Measurements from ENCODE around the gene SLC15A3. TPM values are rescaled to one million over a fixed set of nuclear protein-coding genes. Genes with fewer than 3 reads are reported as not detected.

Gene SLC15A3
- polyA plus RNA-seq, 2 donors, result 6.5 to 9.7 TPM

DNA sequence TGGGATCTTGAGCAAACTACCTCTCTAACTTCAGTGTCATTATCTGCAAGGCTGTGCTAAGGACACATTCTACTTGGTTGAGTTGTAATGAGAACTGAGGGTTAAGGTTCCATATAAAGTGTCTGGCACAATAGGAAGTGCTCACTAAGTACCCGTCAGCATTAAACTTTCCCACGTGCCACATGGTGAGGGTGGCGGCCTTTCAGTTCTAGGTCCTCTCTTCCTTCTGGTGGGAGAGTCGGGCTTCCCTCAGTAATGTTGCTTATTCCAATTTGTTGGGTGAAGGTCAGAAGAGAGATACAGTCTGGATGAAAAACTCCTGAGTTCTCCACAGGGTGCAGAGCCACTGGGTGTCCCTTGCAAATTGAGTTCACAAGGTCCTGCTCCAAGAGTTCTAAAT is 14.9 kb upstream of the SLC15A3 start:
- no peaks in the 10 kb centered on the region for H3K4me1 ChIP-seq (ENCODE audit: control insufficient read depth in 2 of 2, insufficient read depth in 2 of 2, low read length in 1 of 2)
- no peak overlapping the region for H3K27ac ChIP-seq (ENCODE audit: low read depth in 2 of 2, low read length in 1 of 2)
- H3K4me3 ChIP-seq (ENCODE audit: low read depth in 1 of 2, low read length in 2 of 2), result no peak overlapping the region
- H3K27me3 ChIP-seq (ENCODE audit: control insufficient read depth in 1 of 2, insufficient read depth in 2 of 2, low read length in 2 of 2), result no peaks in the 10 kb centered on the region
- 82% methylated on average over 4 of the region's 4 CpGs for WGBS, 2 donors
- no peaks in the 10 kb centered on the region for H3K9me3 ChIP-seq (ENCODE audit: control insufficient read depth in 2 of 2, insufficient read depth in 1 of 2, low read depth in 1 of 2, low read length in 1 of 2)
- no peaks in the 10 kb centered on the region for H3K36me3 ChIP-seq (ENCODE audit: control insufficient read depth in 2 of 2, insufficient read depth in 2 of 2, low read length in 1 of 2)

DNA sequence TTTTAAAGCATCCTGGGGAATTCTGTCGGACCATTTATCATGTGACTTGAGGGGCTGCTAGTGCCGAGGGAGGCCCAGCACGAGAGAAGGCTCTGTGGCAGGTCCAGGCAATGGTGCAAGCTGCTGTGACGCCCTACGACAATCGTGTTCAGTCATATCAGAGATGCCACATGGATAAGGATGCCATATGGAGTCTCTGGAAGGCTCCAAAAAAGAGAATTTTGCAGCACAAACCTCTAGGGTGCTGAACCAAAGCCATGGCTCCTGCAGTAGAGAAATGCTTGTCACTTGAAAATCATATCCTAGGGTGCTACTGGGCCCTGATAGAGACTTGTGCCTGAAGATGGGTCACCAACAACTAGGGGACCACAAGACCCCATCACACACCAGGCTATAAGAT is 12.8 kb upstream of the SLC15A3 start:
- H3K9me3 ChIP-seq (ENCODE audit: control insufficient read depth in 2 of 2, insufficient read depth in 1 of 2, low read depth in 1 of 2, low read length in 1 of 2), result no peaks in the 10 kb centered on the region
- 79 to 84% methylated on average over 6 of the region's 6 CpGs for WGBS, 2 donors
- H3K4me1 ChIP-seq (ENCODE audit: control insufficient read depth in 2 of 2, insufficient read depth in 2 of 2, low read length in 1 of 2), result no peaks in the 10 kb centered on the region
- H3K36me3 ChIP-seq (ENCODE audit: control insufficient read depth in 2 of 2, insufficient read depth in 2 of 2, low read length in 1 of 2), result no peaks in the 10 kb centered on the region
- no peak overlapping the region for H3K4me3 ChIP-seq (ENCODE audit: low read depth in 1 of 2, low read length in 2 of 2)
- no peaks in the 10 kb centered on the region for H3K27me3 ChIP-seq (ENCODE audit: control insufficient read depth in 1 of 2, insufficient read depth in 2 of 2, low read length in 2 of 2)
- H3K27ac ChIP-seq (ENCODE audit: low read depth in 2 of 2, low read length in 1 of 2), result no peak overlapping the region

DNA sequence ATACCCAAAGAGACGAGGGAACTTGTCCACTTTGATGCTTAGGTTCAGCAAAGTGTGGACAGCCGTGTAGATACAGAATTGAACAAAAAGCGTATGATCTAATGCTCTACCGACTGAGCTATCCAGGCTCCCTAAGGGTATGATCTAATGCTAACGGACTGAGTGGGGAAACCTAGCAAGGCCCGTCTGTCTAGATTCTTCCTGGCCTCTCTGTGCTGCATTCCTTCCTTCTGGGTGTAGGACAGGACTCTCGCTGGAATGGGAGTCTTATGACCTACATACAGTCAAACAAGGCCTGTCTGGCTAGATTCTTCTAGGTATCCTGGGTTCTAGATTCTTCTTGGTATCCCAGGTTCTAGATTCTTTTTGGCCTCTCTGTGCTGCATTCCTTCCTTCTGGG is 8.4 kb upstream of the SLC15A3 start:
- Histone ChIP-seq H3K9me3 (ENCODE audit: control insufficient read depth in 2 of 2, insufficient read depth in 1 of 2, low read depth in 1 of 2, low read length in 1 of 2) (no peaks in the 10 kb centered on the region), H3K4me1 (ENCODE audit: control insufficient read depth in 2 of 2, insufficient read depth in 2 of 2, low read length in 1 of 2) (peaks cover 0 to 2% of the 10 kb centered on the region in 2 donors), H3K27me3 (ENCODE audit: control insufficient read depth in 1 of 2, insufficient read depth in 2 of 2, low read length in 2 of 2) (no peaks in the 10 kb centered on the region), H3K36me3 (ENCODE audit: control insufficient read depth in 2 of 2, insufficient read depth in 2 of 2, low read length in 1 of 2) (no peaks in the 10 kb centered on the region), H3K27ac (ENCODE audit: low read depth in 2 of 2, low read length in 1 of 2) (no peak overlapping the region), H3K4me3 (ENCODE audit: low read depth in 1 of 2, low read length in 2 of 2) (no peak overlapping the region)
- WGBS, 2 donors, result 87 to 90% methylated on average over 7 of the region's 7 CpGs

DNA sequence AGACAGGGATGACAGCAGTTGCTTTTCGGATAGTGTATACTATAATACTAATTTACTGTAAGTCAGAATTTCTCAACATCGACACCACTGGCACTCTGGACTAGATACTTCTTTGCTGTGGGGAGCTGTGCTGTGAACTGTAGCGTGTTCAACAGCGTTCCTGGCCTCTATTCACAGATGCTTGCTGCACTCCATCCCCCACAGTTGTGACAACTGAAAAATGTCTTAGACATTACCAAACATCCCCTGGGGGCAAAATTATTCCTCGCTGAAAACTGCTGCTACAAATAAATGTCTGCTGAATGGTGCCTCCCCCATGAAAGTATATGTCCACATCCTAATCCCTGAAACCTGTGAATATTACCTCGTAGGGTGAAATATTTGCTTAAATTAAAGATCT is 7.5 kb upstream of the SLC15A3 start:
- no peaks in the 10 kb centered on the region for H3K36me3 ChIP-seq (ENCODE audit: control insufficient read depth in 2 of 2, insufficient read depth in 2 of 2, low read length in 1 of 2)
- no peaks in the 10 kb centered on the region for H3K9me3 ChIP-seq (ENCODE audit: control insufficient read depth in 2 of 2, insufficient read depth in 1 of 2, low read depth in 1 of 2, low read length in 1 of 2)
- H3K4me1 ChIP-seq (ENCODE audit: control insufficient read depth in 2 of 2, insufficient read depth in 2 of 2, low read length in 1 of 2), result peaks cover 0 to 2% of the 10 kb centered on the region in 2 donors
- H3K27me3 ChIP-seq (ENCODE audit: control insufficient read depth in 1 of 2, insufficient read depth in 2 of 2, low read length in 2 of 2), result no peaks in the 10 kb centered on the region
- no peak overlapping the region for H3K4me3 ChIP-seq (ENCODE audit: low read depth in 1 of 2, low read length in 2 of 2)
- no peak overlapping the region for H3K27ac ChIP-seq (ENCODE audit: low read depth in 2 of 2, low read length in 1 of 2)
- WGBS, 2 donors, result 69 to 72% methylated on average over 6 of the region's 6 CpGs

DNA sequence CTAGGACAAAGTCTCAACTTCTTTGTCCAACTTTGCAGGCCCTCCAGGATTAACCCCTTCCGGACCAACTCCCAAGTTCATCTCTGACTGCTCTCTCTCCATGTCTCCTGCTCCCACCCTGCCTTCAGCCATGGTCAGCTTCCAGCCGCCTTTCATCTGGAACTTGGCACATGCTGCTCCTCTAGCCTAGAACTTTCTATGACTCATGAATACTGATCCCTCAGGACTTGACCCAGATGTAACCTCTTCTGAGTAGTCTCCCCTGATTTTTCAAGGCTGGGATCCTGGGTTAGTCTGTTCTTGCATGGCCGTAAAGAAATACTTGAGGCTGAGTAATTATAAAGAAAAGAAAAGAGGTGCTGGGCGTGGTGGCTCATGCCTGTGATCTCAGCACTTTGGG is 5.2 kb upstream of the SLC15A3 start:
- Histone ChIP-seq H3K9me3 (ENCODE audit: control insufficient read depth in 2 of 2, insufficient read depth in 1 of 2, low read depth in 1 of 2, low read length in 1 of 2) (no peaks in the 10 kb centered on the region), H3K36me3 (ENCODE audit: control insufficient read depth in 2 of 2, insufficient read depth in 2 of 2, low read length in 1 of 2) (no peaks in the 10 kb centered on the region), H3K4me1 (ENCODE audit: control insufficient read depth in 2 of 2, insufficient read depth in 2 of 2, low read length in 1 of 2) (peaks cover 0 to 2% of the 10 kb centered on the region in 2 donors), H3K27me3 (ENCODE audit: control insufficient read depth in 1 of 2, insufficient read depth in 2 of 2, low read length in 2 of 2) (no peaks in the 10 kb centered on the region), H3K27ac (ENCODE audit: low read depth in 2 of 2, low read length in 1 of 2) (peak overlapping the region in 1 of 2 donors; percentile 33), H3K4me3 (ENCODE audit: low read depth in 1 of 2, low read length in 2 of 2) (no peak overlapping the region)
- WGBS, 2 donors, result 71 to 74% methylated on average over 4 of the region's 4 CpGs

DNA sequence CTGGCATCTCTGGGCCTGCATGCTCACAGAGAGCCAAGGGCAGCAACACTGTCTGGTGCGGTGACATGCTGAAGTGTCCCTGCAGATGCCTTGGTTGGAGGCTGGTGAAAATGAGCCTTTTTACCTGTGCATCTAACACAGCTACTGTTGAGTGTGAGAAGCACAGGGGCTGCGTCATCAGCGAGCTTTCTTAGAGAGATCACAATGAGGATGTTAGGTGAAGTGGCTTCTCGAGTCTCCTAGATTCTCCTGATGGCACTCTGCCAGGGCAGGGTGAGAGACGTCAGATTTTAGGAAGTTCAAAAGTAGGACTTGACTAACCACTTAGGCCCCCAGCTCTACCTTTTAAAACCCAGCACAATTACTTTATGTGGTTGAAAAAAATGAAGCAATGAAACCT is 3.6 kb upstream of the SLC15A3 start:
- Histone ChIP-seq H3K4me1 (ENCODE audit: control insufficient read depth in 2 of 2, insufficient read depth in 2 of 2, low read length in 1 of 2) (peaks cover 0 to 13% of the 10 kb centered on the region in 2 donors), H3K36me3 (ENCODE audit: control insufficient read depth in 2 of 2, insufficient read depth in 2 of 2, low read length in 1 of 2) (no peaks in the 10 kb centered on the region), H3K27ac (ENCODE audit: low read depth in 2 of 2, low read length in 1 of 2) (no peak overlapping the region), H3K4me3 (ENCODE audit: low read depth in 1 of 2, low read length in 2 of 2) (no peak overlapping the region), H3K9me3 (ENCODE audit: control insufficient read depth in 2 of 2, insufficient read depth in 1 of 2, low read depth in 1 of 2, low read length in 1 of 2) (no peaks in the 10 kb centered on the region), H3K27me3 (ENCODE audit: control insufficient read depth in 1 of 2, insufficient read depth in 2 of 2, low read length in 2 of 2) (no peaks in the 10 kb centered on the region)
- 46 to 51% methylated on average over 5 of the region's 5 CpGs for WGBS, 2 donors

DNA sequence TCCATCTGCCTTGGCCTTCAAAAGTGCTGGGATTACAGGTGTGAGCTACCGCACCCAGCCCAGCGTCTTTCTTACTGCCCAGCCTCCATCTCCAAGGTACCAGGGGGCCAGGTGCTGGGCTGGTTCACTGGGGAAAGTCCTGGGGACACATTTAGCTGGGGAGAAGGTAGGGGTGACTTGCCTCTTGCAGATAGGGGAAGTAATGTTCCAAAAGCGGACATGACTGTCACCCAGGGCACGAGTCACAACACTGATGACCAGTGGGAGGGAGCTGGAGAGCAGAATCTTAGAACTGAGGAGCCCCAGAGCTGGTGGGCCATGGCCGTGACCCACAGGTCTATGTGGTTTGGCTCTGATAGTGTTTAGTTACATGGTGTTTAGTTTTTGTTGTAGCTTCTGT is 2.4 kb upstream of the SLC15A3 start:
- H3K27me3 ChIP-seq (ENCODE audit: control insufficient read depth in 1 of 2, insufficient read depth in 2 of 2, low read length in 2 of 2), result no peaks in the 10 kb centered on the region
- H3K4me3 ChIP-seq (ENCODE audit: low read depth in 1 of 2, low read length in 2 of 2), result no peak overlapping the region
- no peak overlapping the region for H3K27ac ChIP-seq (ENCODE audit: low read depth in 2 of 2, low read length in 1 of 2)
- H3K36me3 ChIP-seq (ENCODE audit: control insufficient read depth in 2 of 2, insufficient read depth in 2 of 2, low read length in 1 of 2), result no peaks in the 10 kb centered on the region
- peaks cover 0 to 13% of the 10 kb centered on the region in 2 donors for H3K4me1 ChIP-seq (ENCODE audit: control insufficient read depth in 2 of 2, insufficient read depth in 2 of 2, low read length in 1 of 2)
- 76 to 82% methylated on average over 5 of the region's 5 CpGs for WGBS, 2 donors
- no peaks in the 10 kb centered on the region for H3K9me3 ChIP-seq (ENCODE audit: control insufficient read depth in 2 of 2, insufficient read depth in 1 of 2, low read depth in 1 of 2, low read length in 1 of 2)

DNA sequence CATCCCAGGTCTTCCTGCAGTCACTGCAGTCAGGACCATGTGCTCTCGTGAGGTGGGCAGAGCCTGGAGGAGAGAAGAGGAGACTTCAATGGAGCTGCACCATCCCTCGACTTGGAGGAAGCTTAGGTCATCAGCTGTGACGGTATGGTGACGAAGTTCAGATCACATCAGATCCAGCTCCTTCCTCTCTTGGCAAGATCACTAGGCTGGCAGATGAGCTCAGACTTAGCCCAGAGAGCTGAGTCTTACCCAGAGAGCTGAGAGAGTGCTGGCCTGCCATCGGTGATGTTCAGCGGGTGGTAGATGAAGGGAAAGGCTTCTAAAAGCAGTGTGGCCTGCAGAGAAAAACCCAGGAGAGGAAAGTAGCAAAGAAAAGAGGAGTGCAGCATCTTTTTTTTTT is 1.8 kb upstream of the SLC15A3 start:
- Histone ChIP-seq H3K27me3 (ENCODE audit: control insufficient read depth in 1 of 2, insufficient read depth in 2 of 2, low read length in 2 of 2) (no peaks in the 10 kb centered on the region), H3K4me3 (ENCODE audit: low read depth in 1 of 2, low read length in 2 of 2) (no peak overlapping the region), H3K36me3 (ENCODE audit: control insufficient read depth in 2 of 2, insufficient read depth in 2 of 2, low read length in 1 of 2) (no peaks in the 10 kb centered on the region), H3K27ac (ENCODE audit: low read depth in 2 of 2, low read length in 1 of 2) (no peak overlapping the region), H3K9me3 (ENCODE audit: control insufficient read depth in 2 of 2, insufficient read depth in 1 of 2, low read depth in 1 of 2, low read length in 1 of 2) (no peaks in the 10 kb centered on the region), H3K4me1 (ENCODE audit: control insufficient read depth in 2 of 2, insufficient read depth in 2 of 2, low read length in 1 of 2) (peaks cover 0 to 13% of the 10 kb centered on the region in 2 donors)
- WGBS, 2 donors, result 76 to 78% methylated on average over 6 of the region's 6 CpGs

DNA sequence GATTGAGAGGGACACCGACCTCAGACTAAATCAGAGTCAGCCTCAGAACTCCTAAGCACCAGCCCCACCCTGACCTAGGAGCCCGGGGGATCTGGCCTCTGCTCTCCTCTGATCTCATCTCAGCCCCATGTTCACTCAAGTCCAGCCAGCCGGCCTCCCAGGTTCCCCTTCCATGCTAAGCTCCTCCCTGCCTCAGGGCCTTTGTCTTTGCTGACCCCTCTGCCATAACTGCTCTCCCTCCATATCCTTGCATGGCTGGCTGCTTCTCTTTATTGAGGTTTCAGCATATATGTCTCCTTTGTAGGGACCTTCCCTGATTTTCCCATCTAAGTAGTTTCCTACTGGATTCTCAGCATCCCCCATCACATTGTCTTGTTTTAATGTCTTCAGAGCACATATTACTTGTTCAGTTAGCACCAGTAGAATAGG is 780 bp upstream of the SLC15A3 start:
- H3K4me3 ChIP-seq (ENCODE audit: low read depth in 1 of 2, low read length in 2 of 2), result no peak overlapping the region
- H3K27ac ChIP-seq (ENCODE audit: low read depth in 2 of 2, low read length in 1 of 2), result peak overlapping the region; percentile 62 to 82
- peaks cover 0 to 13% of the 10 kb centered on the region in 2 donors for H3K4me1 ChIP-seq (ENCODE audit: control insufficient read depth in 2 of 2, insufficient read depth in 2 of 2, low read length in 1 of 2)
- WGBS, 2 donors, result 21 to 27% methylated on average over 3 of the region's 3 CpGs
- H3K27me3 ChIP-seq (ENCODE audit: control insufficient read depth in 1 of 2, insufficient read depth in 2 of 2, low read length in 2 of 2), result no peaks in the 10 kb centered on the region
- no peaks in the 10 kb centered on the region for H3K9me3 ChIP-seq (ENCODE audit: control insufficient read depth in 2 of 2, insufficient read depth in 1 of 2, low read depth in 1 of 2, low read length in 1 of 2)
- no peaks in the 10 kb centered on the region for H3K36me3 ChIP-seq (ENCODE audit: control insufficient read depth in 2 of 2, insufficient read depth in 2 of 2, low read length in 1 of 2)

DNA sequence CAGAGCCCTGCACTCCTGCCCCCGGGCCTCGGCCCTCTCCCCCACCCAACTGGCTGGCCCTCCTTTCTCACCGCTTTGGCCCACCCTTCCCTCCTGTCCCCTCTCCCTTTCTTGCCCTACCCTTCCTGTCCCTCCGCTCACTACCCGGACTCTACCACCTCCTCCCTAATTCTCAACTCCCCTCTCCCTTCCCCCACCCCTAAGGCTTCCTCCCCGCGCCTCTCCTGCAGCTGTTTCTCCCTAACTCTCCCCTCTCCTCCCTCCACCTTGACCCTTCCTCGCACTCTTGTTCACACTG is 421 bp downstream of the SLC15A3 start:
- peak overlapping the region; percentile 62 to 82 for H3K27ac ChIP-seq (ENCODE audit: low read depth in 2 of 2, low read length in 1 of 2)
- no peaks in the 10 kb centered on the region for H3K27me3 ChIP-seq (ENCODE audit: control insufficient read depth in 1 of 2, insufficient read depth in 2 of 2, low read length in 2 of 2)
- H3K36me3 ChIP-seq (ENCODE audit: control insufficient read depth in 2 of 2, insufficient read depth in 2 of 2, low read length in 1 of 2), result peaks cover 0 to 1% of the 10 kb centered on the region in 2 donors
- WGBS, 2 donors, result 21 to 24% methylated on average over 8 of the region's 8 CpGs
- peak overlapping the region; percentile 43 to 49 for H3K4me3 ChIP-seq (ENCODE audit: low read depth in 1 of 2, low read length in 2 of 2)
- peaks cover 0 to 11% of the 10 kb centered on the region in 2 donors for H3K4me1 ChIP-seq (ENCODE audit: control insufficient read depth in 2 of 2, insufficient read depth in 2 of 2, low read length in 1 of 2)
- H3K9me3 ChIP-seq (ENCODE audit: control insufficient read depth in 2 of 2, insufficient read depth in 1 of 2, low read depth in 1 of 2, low read length in 1 of 2), result no peaks in the 10 kb centered on the region
